OCI-LY7 (cell line): ENCODE data around the gene SIGLEC12.

Source experiments
- CTCF ChIP-seq: fragments of 200-600 bp; sonication (generic); conservative IDR thresholded peaks from 2 replicates; pipeline ENCODE4 v1.5.1; 2014; ENCODE audit warnings: mild to moderate bottlenecking, antibody characterized with exemption, low read length, moderate library complexity, mixed read lengths
- EZH2phosphoT487 ChIP-seq: fragments of 200-600 bp; sonication (generic); IDR thresholded peaks from 2 replicates; pipeline ENCODE4 v1.6.1; 2018; ENCODE audit warnings: low read depth, borderline replicate concordance, mild to moderate bottlenecking, mixed run types, antibody characterized with exemption, low read length, moderate library complexity, mixed read lengths

GRCh38 chr19:51489113-51489512, 12.5 kb downstream of the SIGLEC12 start:
- TF ChIP-seq CTCF (no peak), EZH2phosphoT487 (no peak)
